Fibroblast of the aortic adventitia (primary cell): ENCODE data around the gene COQ10B. TPM values are rescaled to one million over a fixed set of nuclear protein-coding genes. Genes with fewer than 3 reads are reported as not detected.

Source experiments
- DNase-seq: peaks from one replicate; pipeline ENCODE4 v3.0.0-alpha.2; 2010; ENCODE audit warnings: low read depth
- H3K4me3 ChIP-seq: 2 replicates; pipeline ENCODE4 v1.5.1; 2011; ENCODE audit warnings: low read depth, mild to moderate bottlenecking, control low read depth, low read length, moderate library complexity
- CTCF ChIP-seq: IDR thresholded peaks from 2 replicates; pipeline ENCODE4 v1.5.1; 2011; ENCODE audit warnings: mild to moderate bottlenecking, low read length, control low read depth, inconsistent platforms; ENCODE audit not compliant: insufficient read depth
- total RNA-seq: library from RNA; depleted of rRNA; stranded (reverse); fragments of >200 nt; gene quantifications from 2 replicates; pipeline ENCODE4 v1.2.3, GENCODE V29; 2012; ENCODE audit warnings: low replicate concordance

The COQ10B gene
- total RNA-seq, 1 donor = 56.6 TPM

DNA sequence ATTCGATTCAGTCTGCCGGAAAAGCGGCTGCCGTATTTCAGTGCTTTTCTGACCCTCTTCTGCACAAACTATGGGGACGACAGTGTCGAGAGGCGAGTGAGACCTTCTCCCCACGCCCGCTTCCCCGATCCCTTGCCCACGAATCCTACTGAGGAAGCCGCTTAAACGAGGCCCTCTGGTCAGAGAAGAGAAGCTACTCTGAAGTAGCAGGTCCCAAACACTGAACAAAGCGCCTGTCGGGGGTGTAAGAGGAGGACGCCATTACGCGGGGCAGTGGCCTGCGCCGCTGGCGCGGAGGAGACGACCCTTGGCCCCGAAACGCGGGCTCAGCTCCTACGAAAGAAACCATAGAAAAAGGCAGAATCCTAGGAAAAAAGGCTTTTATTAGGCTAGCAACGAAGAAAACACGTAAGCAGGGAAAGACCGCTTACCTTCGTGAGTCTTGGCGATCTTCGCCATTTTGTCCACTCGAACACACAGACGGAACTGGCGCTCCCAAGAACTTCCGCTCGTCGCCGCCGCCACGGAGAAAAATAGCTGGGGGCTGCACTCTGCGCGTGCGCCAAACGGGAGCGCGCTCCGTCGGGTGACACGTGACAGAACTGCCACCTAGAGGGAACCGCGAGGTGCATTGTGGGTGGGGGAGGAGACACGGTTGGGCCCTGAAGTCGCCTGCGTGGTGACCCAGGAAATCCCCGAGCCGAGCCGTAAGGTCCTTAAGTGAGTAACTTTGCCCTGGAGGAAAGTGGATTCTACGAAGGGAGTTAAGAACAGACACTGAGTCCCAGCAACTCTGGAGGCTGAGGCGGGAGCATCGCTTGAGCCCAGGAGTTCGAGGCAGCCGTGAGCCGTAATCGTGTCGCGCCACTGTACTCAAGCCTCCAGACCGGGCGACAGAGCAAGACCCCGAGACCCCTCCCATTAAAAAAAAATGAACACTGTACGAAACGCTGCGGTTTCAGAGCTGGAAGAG lies 18.5 kb upstream of the COQ10B start, which contains the start of gene SF3B1:
TSS of gene SF3B1 (minus strand) at position 488 of the 973 bp plus-strand sequence. CDS start at position 459, 29 bp downstream.
- H3K4me3 ChIP-seq = peak within 1 kb of the TSS; percentile 89
- peak; percentile 97 for DNase-seq
- no peak for TF ChIP-seq CTCF

DNA sequence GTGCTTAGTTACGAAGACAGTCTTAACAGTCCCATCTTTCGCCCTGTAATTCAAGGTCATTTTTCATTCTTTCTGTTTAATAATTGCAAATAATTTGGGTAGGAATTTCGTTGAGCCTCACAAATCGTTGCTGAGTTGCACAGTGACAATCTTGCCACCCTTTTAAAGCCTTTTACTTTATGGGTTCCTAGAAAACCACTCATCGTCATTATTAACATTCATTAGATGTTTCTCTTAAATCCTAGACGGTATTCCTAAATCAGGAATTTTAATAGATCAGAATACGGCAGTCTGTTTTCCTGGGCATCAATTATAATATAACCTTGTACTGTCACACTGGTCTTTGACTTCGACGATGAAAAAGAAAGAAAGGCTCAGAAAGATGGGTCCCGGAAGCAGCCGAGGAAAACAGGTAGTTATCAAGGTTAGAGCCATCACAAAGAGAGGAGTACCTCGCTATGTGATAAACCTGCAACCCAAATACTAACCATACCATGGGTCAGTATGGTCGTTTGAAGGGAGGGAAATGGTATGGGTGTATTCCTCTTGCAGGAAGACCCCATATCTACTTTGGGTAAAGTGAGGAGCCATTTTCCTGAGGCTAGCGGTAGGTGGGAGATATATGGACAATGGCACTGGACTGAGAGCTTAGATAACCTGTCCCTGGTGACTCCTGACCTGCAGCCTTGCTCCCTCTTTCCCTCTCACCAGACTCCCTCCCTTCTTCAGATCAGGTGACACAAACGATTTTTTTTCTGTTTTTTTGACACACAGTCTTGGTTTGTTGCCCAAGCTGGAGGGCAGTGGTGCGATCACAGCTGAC lies 17.5 kb upstream of the COQ10B start:
- TF ChIP-seq CTCF = no peak
- peak overlapping the region; percentile 86 for H3K4me3 ChIP-seq

GRCh38 chr2:197437380-197437779 lies 16.0 kb upstream of the COQ10B start:
- DNase-seq = no peak
- TF ChIP-seq CTCF = no peak
- H3K4me3 ChIP-seq = no peak overlapping the region

More for the DNA sequence above, 17.5 kb upstream of the COQ10B start:
- no peak for DNase-seq

DNA sequence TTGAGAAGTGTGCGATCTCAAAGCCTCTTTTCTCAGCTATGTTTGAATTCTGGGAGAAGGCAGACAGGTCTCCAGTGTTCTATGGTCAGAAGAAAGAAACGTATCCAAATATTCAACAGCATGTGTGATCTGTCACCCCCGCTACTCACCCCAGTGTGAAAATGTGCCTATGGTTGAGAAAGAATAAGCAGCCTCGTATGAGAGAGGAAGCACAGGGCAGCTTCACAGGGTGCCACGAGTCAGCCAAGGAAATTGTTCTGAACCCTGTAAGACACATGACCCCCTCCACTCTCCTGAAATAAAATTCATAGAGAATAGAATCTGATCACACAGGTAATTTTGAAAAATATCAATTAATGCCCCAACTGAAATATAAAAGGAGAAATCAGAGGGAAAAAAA lies 10.5 kb upstream of the COQ10B start:
- no peak for TF ChIP-seq CTCF
- no peak overlapping the region for H3K4me3 ChIP-seq
- DNase-seq = no peak

- H3K4me3 ChIP-seq = no peak overlapping the region
- TF ChIP-seq CTCF = no peak
- no peak for DNase-seq
These were observed 7.6 kb upstream of the COQ10B start for GRCh38 chr2:197445746-197446145.

DNA sequence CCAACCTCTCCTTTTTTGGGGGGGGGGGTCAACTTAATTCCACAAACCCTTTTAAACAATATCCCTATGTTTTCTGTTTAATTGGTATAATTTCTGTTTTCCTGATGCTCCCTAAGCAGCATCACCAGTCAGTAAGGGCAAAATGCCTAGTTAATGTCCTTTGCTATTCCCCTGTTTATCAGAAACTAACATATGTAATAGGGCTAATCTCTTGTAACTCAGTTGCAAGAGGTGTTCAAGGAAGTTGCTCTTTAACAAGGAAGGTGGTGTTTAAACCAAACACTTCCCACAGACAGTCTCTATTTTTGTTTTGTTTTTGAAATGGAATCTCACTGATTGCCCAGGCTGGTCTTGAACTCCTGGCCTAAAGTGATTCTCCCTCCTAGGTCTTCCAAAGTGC lies 6.5 kb upstream of the COQ10B start:
- no peak for DNase-seq
- TF ChIP-seq CTCF = no peak
- H3K4me3 ChIP-seq = no peak overlapping the region
